ENCODE results near the gene IMMP2L. TPM values are rescaled to one million over a fixed set of nuclear protein-coding genes. Genes with fewer than 3 reads are reported as not detected.

Gene IMMP2L
- total and polyA plus RNA-seq, 4 donors, result 7.3 to 21.1 (median 12.4) TPM

GRCh38 chr7:111224354-111225231 lies 337.7 kb downstream of the IMMP2L start:
- Histone ChIP-seq H3K36me3 (ENCODE audit: control insufficient read depth in 4 of 4, insufficient read depth in 3 of 4, low read depth in 1 of 4, low read length in 3 of 4) (no peaks in the 10 kb centered on the region), H3K9ac (ENCODE audit: low read depth in 1 of 2, low read length in 2 of 2) (no peak overlapping the region), H3K27ac (ENCODE audit: low read depth in 1 of 2, low read length in 2 of 2) (no peak overlapping the region), H3K9me3 (ENCODE audit: control insufficient read depth in 4 of 4, low read length in 3 of 4) (no peaks in the 10 kb centered on the region), H3K4me1 (ENCODE audit: control insufficient read depth in 4 of 4, insufficient read depth in 4 of 4, low read length in 3 of 4) (no peaks in the 10 kb centered on the region), H3K4me3 (ENCODE audit: low read depth in 1 of 3, low read length in 3 of 3) (no peak overlapping the region), H3K27me3 (ENCODE audit: control insufficient read depth in 4 of 4, insufficient read depth in 4 of 4, low read length in 3 of 4) (no peaks in the 10 kb centered on the region)
- TF ChIP-seq ZBTB33 (IDR thresholded peaks at IDR 0.05) (no peak), HNF4G (IDR thresholded peaks at IDR 0.05) (no peak), CTCF (IDR thresholded peaks at IDR 0.05; ENCODE audit: low read depth, low read length, missing input control) (no peak), FOXA2 (IDR thresholded peaks at IDR 0.05) (no peak), RXRA (IDR thresholded peaks at IDR 0.05) (no peak), EGR1 (IDR thresholded peaks at IDR 0.05; ENCODE audit: low read depth in 2 of 2) (no peak), NR2F2 (IDR thresholded peaks at IDR 0.05) (no peak), ATF3 (IDR thresholded peaks at IDR 0.05) (no peak), HNF4A (conservative IDR thresholded peaks at IDR 0.05) (no peak), GABPA (IDR thresholded peaks at IDR 0.05 in 1 of 2, conservative IDR thresholded peaks at IDR 0.05 in 1 of 2) (no peak)
- WGBS, result 74% methylated on average over 2 of the region's 2 CpGs
- DNase-seq (ENCODE audit: low spot score), result no peak

DNA sequence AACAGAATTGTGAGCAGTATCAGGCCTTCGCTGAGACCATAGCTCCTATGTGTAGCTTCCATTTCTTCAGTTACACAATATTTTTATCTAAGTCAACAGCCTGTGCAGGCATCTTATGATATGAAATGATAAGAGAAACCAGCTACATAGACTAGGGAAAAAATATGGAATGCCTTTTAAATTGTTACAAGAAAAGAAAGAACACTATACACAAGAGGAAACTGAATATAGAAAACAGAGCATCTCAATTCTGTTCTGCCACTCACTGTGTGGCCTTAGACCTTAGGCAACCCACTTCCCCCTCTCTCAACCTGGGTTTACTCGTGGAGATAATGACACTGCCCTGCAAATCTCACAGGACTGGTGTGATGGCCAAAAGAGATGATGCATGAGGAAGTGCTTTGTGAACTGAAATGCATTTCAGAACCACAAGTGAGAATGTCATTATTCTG lies 338.5 kb downstream of the IMMP2L start:
- H3K9ac ChIP-seq (ENCODE audit: low read depth in 1 of 2, low read length in 2 of 2), result no peak overlapping the region
- no peak overlapping the region for H3K4me3 ChIP-seq (ENCODE audit: low read depth in 1 of 3, low read length in 3 of 3)
- H3K9me3 ChIP-seq (ENCODE audit: control insufficient read depth in 4 of 4, low read length in 3 of 4), result no peaks in the 10 kb centered on the region
- no peaks in the 10 kb centered on the region for H3K27me3 ChIP-seq (ENCODE audit: control insufficient read depth in 4 of 4, insufficient read depth in 4 of 4, low read length in 3 of 4)
- H3K27ac ChIP-seq (ENCODE audit: low read depth in 1 of 2, low read length in 2 of 2), result no peak overlapping the region
- no peak for TF ChIP-seq RAD21 (IDR thresholded peaks at IDR 0.05)
- TF ChIP-seq HNF4A (conservative IDR thresholded peaks at IDR 0.05), result no peak
- no peak for TF ChIP-seq RXRA (IDR thresholded peaks at IDR 0.05)
- no peak for TF ChIP-seq FOXA1 (IDR thresholded peaks at IDR 0.05)
- no peak for TF ChIP-seq ZBTB33 (IDR thresholded peaks at IDR 0.05)
- no peak for TF ChIP-seq MAX (IDR thresholded peaks at IDR 0.05)
- no peak for TF ChIP-seq NR2F2 (IDR thresholded peaks at IDR 0.05)
- no peak for TF ChIP-seq FOXA2 (IDR thresholded peaks at IDR 0.05)
- no peak for TF ChIP-seq TAF1 (conservative IDR thresholded peaks at IDR 0.05)
- TF ChIP-seq CTCF (IDR thresholded peaks at IDR 0.05; ENCODE audit: low read depth, low read length, missing input control), result no peak
- no peak for TF ChIP-seq HNF4G (IDR thresholded peaks at IDR 0.05)
- TF ChIP-seq SP1 (IDR thresholded peaks at IDR 0.05), result no peak
- no peak for TF ChIP-seq ATF3 (IDR thresholded peaks at IDR 0.05)
- no peaks in the 10 kb centered on the region for H3K36me3 ChIP-seq (ENCODE audit: control insufficient read depth in 4 of 4, insufficient read depth in 3 of 4, low read depth in 1 of 4, low read length in 3 of 4)
- H3K4me1 ChIP-seq (ENCODE audit: control insufficient read depth in 4 of 4, insufficient read depth in 4 of 4, low read length in 3 of 4), result no peaks in the 10 kb centered on the region
- 67% methylated on average over 2 of the region's 2 CpGs for WGBS
- no peak for DNase-seq (ENCODE audit: low spot score)

Measured in liver (tissue), 9 donors.